Measurements from ENCODE around the gene RARB. TPM values are rescaled to one million over a fixed set of nuclear protein-coding genes. Genes with fewer than 3 reads are reported as not detected.

Gene RARB
- total RNA-seq, 4 donors from 2014 or later, result 13.1 to 45.8 (median 25.3) TPM

GRCh38 chr3:25502233-25502632, 74.2 kb downstream of the RARB start:
- H3K4me3 ChIP-seq, result no peak overlapping the region
- H3K4me1 ChIP-seq, result peaks cover 0 to 38% (median 4%) of the 10 kb centered on the region in 3 donors
- no peak for TF ChIP-seq POLR2A (IDR thresholded peaks at IDR 0.05)
- no peak for TF ChIP-seq CTCF (IDR thresholded peaks at IDR 0.05)
- TF ChIP-seq POLR2AphosphoS5 (IDR thresholded peaks at IDR 0.05), result no peak
- TF ChIP-seq EP300 (IDR thresholded peaks at IDR 0.05), result no peak
- peaks cover 3 to 23% of the 10 kb centered on the region in 2 donors for H3K36me3 ChIP-seq
- no peaks in the 10 kb centered on the region for H3K9me3 ChIP-seq
- ATAC-seq, result no peak
- 92 to 100% methylated on average over 1 of the region's 1 CpG for WGBS, 2 donors (ENCODE audit: low coverage in 1 of 2)
- H3K27ac ChIP-seq, result no peak overlapping the region
- H3K27me3 ChIP-seq, result no peaks in the 10 kb centered on the region

GRCh38 chr3:25503898-25504301, 75.8 kb downstream of the RARB start:
- ATAC-seq, result no peak
- H3K27me3 ChIP-seq, result no peaks in the 10 kb centered on the region
- peaks cover 7 to 46% (median 13%) of the 10 kb centered on the region in 3 donors for H3K4me1 ChIP-seq
- WGBS, 2 donors (ENCODE audit: low coverage in 1 of 2), result 86 to 100% methylated on average over 2 to 3 of the region's 4 CpGs
- TF ChIP-seq EP300 (IDR thresholded peaks at IDR 0.05) (no peak), POLR2AphosphoS5 (IDR thresholded peaks at IDR 0.05) (no peak), CTCF (IDR thresholded peaks at IDR 0.05) (no peak), POLR2A (IDR thresholded peaks at IDR 0.05) (no peak)
- H3K9me3 ChIP-seq, result no peaks in the 10 kb centered on the region
- H3K4me3 ChIP-seq, result no peak overlapping the region
- H3K36me3 ChIP-seq, result peaks cover 3 to 23% of the 10 kb centered on the region in 2 donors
- peak overlapping the region in 1 of 4 donors; percentile 4 for H3K27ac ChIP-seq

- Histone ChIP-seq H3K27ac (no peak overlapping the region), H3K4me1 (peaks cover 7 to 45% (median 24%) of the 10 kb centered on the region in 3 donors), H3K9me3 (no peaks in the 10 kb centered on the region), H3K27me3 (no peaks in the 10 kb centered on the region), H3K36me3 (peaks cover 3 to 23% of the 10 kb centered on the region in 2 donors), H3K4me3 (no peak overlapping the region)
- no peak for ATAC-seq
- 86% methylated on average over 4 of the region's 4 CpGs for WGBS, 2 donors (ENCODE audit: low coverage in 1 of 2)
- TF ChIP-seq POLR2AphosphoS5 (IDR thresholded peaks at IDR 0.05) (no peak), EP300 (IDR thresholded peaks at IDR 0.05) (no peak), CTCF (IDR thresholded peaks at IDR 0.05) (no peak), POLR2A (IDR thresholded peaks at IDR 0.05) (no peak)
Observed at GRCh38 chr3:25505581-25505980, 77.5 kb downstream of the RARB start.

- no peak for TF ChIP-seq POLR2AphosphoS5 (IDR thresholded peaks at IDR 0.05)
- peaks cover 0 to 5% of the 10 kb centered on the region in 2 donors for H3K36me3 ChIP-seq
- WGBS, 2 donors (ENCODE audit: low coverage in 1 of 2), result 50 to 77% methylated on average over 1 of the region's 1 CpG
- peak overlapping the region; percentile 72 to 91 (median 84) for H3K27ac ChIP-seq
- H3K27me3 ChIP-seq, result no peaks in the 10 kb centered on the region
- peaks cover 7 to 47% (median 24%) of the 10 kb centered on the region in 3 donors for H3K4me1 ChIP-seq
- no peak overlapping the region for H3K4me3 ChIP-seq
- no peak for ATAC-seq
- H3K9me3 ChIP-seq, result no peaks in the 10 kb centered on the region
Observed at GRCh38 chr3:25507811-25508210, 79.7 kb downstream of the RARB start.

- TF ChIP-seq POLR2AphosphoS5 (IDR thresholded peaks at IDR 0.05), result peak; percentile 56
- TF ChIP-seq EP300 (IDR thresholded peaks at IDR 0.05), result no peak
- no peak for TF ChIP-seq CTCF (IDR thresholded peaks at IDR 0.05)
- peaks cover 7 to 53% (median 24%) of the 10 kb centered on the region in 3 donors for H3K4me1 ChIP-seq
- WGBS, 2 donors (ENCODE audit: low coverage in 1 of 2), result 0% methylated on average over 1 of the region's 1 CpG
- no peaks in the 10 kb centered on the region for H3K9me3 ChIP-seq
- H3K4me3 ChIP-seq, result no peak overlapping the region
- peak overlapping the region; percentile 72 to 91 (median 84) for H3K27ac ChIP-seq
- no peaks in the 10 kb centered on the region for H3K27me3 ChIP-seq
- ATAC-seq, result peak; percentile 63
- H3K36me3 ChIP-seq, result no peaks in the 10 kb centered on the region
Observed at GRCh38 chr3:25508433-25508832, 80.4 kb downstream of the RARB start.
